Loucy (cell line): ENCODE data around the gene UPK1A.

Experiments
- CTCF ChIP-seq: fragments of 200-600 bp; sonication (generic); conservative IDR thresholded peaks from 2 replicates; pipeline ENCODE4 v1.5.1; 2014; ENCODE audit warnings: mild to moderate bottlenecking, antibody characterized with exemption, low read length
- EZH2phosphoT487 ChIP-seq: fragments of 200-600 bp; IDR thresholded peaks from 2 replicates; pipeline ENCODE4 v1.6.1; 2018; ENCODE audit warnings: antibody characterized with exemption, mild to moderate bottlenecking, moderate library complexity, borderline replicate concordance

GRCh38 chr19:35622750-35623149, 43.6 kb upstream of the UPK1A start:
- no peak for TF ChIP-seq CTCF
- no peak for TF ChIP-seq EZH2phosphoT487
